Measurements from ENCODE around the gene FAM107A.

- TF ChIP-seq CTCF (IDR thresholded peaks at IDR 0.05; ENCODE audit: low read depth, low read length), result no peak
- no peak for TF ChIP-seq POLR2A (IDR thresholded peaks at IDR 0.05; ENCODE audit: extremely low read depth, insufficient read length)
- TF ChIP-seq MAX (IDR thresholded peaks at IDR 0.05; ENCODE audit: low read depth, low read length), result no peak
Observed at GRCh38 chr3:58540176-58540858, 36.9 kb downstream of the FAM107A start.

Data from NB4 (cell line).